ENCODE measurements around the gene KANSL3.

Gene KANSL3

GRCh38 chr2:96547203-96547641 is 90.9 kb downstream of the KANSL3 start:
- H3K27ac ChIP-seq = no peak overlapping the region
- TF ChIP-seq CTCF (conservative IDR thresholded peaks at IDR 0.05) = no peak
- TF ChIP-seq ZFX (IDR thresholded peaks at IDR 0.05) = no peak

GRCh38 chr2:96546797-96547196 is 91.3 kb downstream of the KANSL3 start:
- no peak for TF ChIP-seq CTCF (conservative IDR thresholded peaks at IDR 0.05)
- no peak for TF ChIP-seq ZFX (IDR thresholded peaks at IDR 0.05)
- H3K27ac ChIP-seq = no peak overlapping the region

GRCh38 chr2:96546321-96546720 is 91.8 kb downstream of the KANSL3 start:
- H3K27ac ChIP-seq = no peak overlapping the region
- TF ChIP-seq CTCF (conservative IDR thresholded peaks at IDR 0.05) = no peak
- no peak for TF ChIP-seq ZFX (IDR thresholded peaks at IDR 0.05)
